Measurements from ENCODE around the gene TRMT10B.
"Not testable (repeated sequence)": the region's sequence is repeated elsewhere in the genome, so short reads cannot be mapped to it uniquely, and the experiment has no call there.

TRMT10B gene

GRCh38 chr9:37801287-37801850 is 47.8 kb downstream of the TRMT10B start:
- no peak for DNase-seq

- DNase-seq = no peak
These were observed 48.5 kb downstream of the TRMT10B start for GRCh38 chr9:37801959-37802711.

GRCh38 chr9:37806271-37806670 is 52.7 kb downstream of the TRMT10B start:
- DNase-seq = no peak

- DNase-seq = not testable (repeated sequence)
These were observed 56.1 kb downstream of the TRMT10B start for GRCh38 chr9:37809676-37810075.

- DNase-seq = no peak
These were observed 58.4 kb downstream of the TRMT10B start for GRCh38 chr9:37811906-37812476.

GRCh38 chr9:37812773-37813379 is 59.3 kb downstream of the TRMT10B start:
- DNase-seq = no peak

GRCh38 chr9:37818849-37819248 is 65.2 kb downstream of the TRMT10B start:
- no peak for DNase-seq

GRCh38 chr9:37820142-37820541 is 66.5 kb downstream of the TRMT10B start:
- no peak for DNase-seq

GRCh38 chr9:37825174-37825573 is 71.6 kb downstream of the TRMT10B start:
- DNase-seq = not testable (repeated sequence)

- no peak for DNase-seq
These were observed 74.0 kb downstream of the TRMT10B start for GRCh38 chr9:37827483-37828165.
